ACC112 (cell line): Measurements from ENCODE around the gene CCDC88B.

Source experiments
- H2AFZ ChIP-seq: fragments of 200-600 bp; sonication (generic); one replicate; pipeline ENCODE4 v1.6.0; 2017; ENCODE audit warnings: antibody characterized with exemption, low read length; ENCODE audit not compliant: unreplicated experiment
- H3K27ac ChIP-seq: fragments of 200-600 bp; sonication (generic); 2 replicates; pipeline ENCODE4 v1.5.1; 2014; ENCODE audit warnings: low read depth, mild to moderate bottlenecking, antibody characterized with exemption, low read length, moderate library complexity
- H3K27me3 ChIP-seq: fragments of 200-600 bp; sonication (generic); 2 replicates; pipeline ENCODE4 v1.6.1; 2014; ENCODE audit warnings: mild to moderate bottlenecking, antibody characterized with exemption, low read length, moderate library complexity, mixed read lengths; ENCODE audit not compliant: insufficient read depth
- H3K36me3 ChIP-seq: fragments of 200-600 bp; sonication (generic); 2 replicates; pipeline ENCODE4 v1.6.1; 2016; ENCODE audit warnings: mild to moderate bottlenecking, antibody characterized with exemption, low read length, moderate library complexity, mixed read lengths; ENCODE audit not compliant: insufficient read depth
- H3K4me1 ChIP-seq: fragments of 200-600 bp; sonication (generic); one replicate; pipeline ENCODE4 v1.6.1; 2016; ENCODE audit warnings: low read length, mixed read lengths; ENCODE audit not compliant: insufficient read depth, unreplicated experiment, control insufficient read depth
- H3K4me3 ChIP-seq: fragments of 200-600 bp; sonication (generic); 2 replicates; pipeline ENCODE4 v1.5.1; 2014; ENCODE audit warnings: mild to moderate bottlenecking, low read depth, low read length
- H3K79me2 ChIP-seq: fragments of 200-600 bp; sonication (generic); one replicate; pipeline ENCODE4 v1.6.0; 2016; ENCODE audit warnings: low read length; ENCODE audit not compliant: control insufficient read depth, unreplicated experiment, insufficient read depth

Gene CCDC88B, protein sequence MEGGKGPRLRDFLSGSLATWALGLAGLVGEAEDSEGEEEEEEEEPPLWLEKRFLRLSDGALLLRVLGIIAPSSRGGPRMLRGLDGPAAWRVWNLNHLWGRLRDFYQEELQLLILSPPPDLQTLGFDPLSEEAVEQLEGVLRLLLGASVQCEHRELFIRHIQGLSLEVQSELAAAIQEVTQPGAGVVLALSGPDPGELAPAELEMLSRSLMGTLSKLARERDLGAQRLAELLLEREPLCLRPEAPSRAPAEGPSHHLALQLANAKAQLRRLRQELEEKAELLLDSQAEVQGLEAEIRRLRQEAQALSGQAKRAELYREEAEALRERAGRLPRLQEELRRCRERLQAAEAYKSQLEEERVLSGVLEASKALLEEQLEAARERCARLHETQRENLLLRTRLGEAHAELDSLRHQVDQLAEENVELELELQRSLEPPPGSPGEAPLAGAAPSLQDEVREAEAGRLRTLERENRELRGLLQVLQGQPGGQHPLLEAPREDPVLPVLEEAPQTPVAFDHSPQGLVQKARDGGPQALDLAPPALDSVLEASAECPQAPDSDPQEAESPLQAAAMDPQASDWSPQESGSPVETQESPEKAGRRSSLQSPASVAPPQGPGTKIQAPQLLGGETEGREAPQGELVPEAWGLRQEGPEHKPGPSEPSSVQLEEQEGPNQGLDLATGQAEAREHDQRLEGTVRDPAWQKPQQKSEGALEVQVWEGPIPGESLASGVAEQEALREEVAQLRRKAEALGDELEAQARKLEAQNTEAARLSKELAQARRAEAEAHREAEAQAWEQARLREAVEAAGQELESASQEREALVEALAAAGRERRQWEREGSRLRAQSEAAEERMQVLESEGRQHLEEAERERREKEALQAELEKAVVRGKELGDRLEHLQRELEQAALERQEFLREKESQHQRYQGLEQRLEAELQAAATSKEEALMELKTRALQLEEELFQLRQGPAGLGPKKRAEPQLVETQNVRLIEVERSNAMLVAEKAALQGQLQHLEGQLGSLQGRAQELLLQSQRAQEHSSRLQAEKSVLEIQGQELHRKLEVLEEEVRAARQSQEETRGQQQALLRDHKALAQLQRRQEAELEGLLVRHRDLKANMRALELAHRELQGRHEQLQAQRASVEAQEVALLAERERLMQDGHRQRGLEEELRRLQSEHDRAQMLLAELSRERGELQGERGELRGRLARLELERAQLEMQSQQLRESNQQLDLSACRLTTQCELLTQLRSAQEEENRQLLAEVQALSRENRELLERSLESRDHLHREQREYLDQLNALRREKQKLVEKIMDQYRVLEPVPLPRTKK (N-terminal part only)

DNA sequence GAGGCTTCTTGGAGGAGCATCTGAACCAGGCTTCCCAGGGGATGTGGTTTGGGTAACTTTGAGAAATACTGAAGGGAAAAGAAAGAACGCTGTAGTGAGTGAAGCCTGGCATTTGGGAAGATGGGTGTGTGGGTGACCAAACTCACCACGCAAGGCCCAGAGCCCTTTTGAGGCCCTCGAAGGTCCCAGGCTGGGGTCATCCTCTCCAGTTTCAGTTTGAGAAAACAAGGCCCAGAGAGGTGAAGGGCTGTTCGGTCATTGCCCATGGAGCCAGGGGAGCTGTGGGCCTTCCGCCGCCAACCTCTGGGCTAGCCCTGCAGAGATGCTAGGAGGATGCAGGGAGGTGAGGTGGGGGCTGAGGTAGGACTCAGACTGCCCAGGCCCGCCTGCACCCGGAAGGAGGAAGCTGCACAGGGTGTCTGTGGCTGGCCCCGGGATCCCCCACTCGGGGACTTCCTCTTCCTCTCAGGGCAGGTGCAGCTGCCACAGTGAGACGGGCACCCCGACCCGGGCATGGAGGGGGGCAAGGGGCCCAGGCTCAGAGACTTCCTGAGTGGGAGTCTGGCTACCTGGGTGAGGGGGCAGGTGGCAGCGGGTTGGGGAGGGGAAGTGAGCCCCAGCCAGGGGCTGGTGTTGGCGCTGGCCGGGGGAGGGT lies at the start of gene CCDC88B:
Gene CCDC88B, plus strand, starts transcription at position 451 of the 655 bp plus-strand sequence. Its CDS starts 63 bp downstream, at position 514.
- H3K4me3 ChIP-seq = no peak within 1 kb of the TSS
- H3K79me2 ChIP-seq = no peaks in the 10 kb centered on the region
- no peaks in the 10 kb centered on the region for H3K4me1 ChIP-seq
- H3K27ac ChIP-seq = no peak within 1 kb of the TSS
- H3K27me3 ChIP-seq = no peaks in the 10 kb centered on the region
- H2AFZ ChIP-seq = no peak within 1 kb of the TSS
- H3K36me3 ChIP-seq = no peaks in the 10 kb centered on the region

DNA sequence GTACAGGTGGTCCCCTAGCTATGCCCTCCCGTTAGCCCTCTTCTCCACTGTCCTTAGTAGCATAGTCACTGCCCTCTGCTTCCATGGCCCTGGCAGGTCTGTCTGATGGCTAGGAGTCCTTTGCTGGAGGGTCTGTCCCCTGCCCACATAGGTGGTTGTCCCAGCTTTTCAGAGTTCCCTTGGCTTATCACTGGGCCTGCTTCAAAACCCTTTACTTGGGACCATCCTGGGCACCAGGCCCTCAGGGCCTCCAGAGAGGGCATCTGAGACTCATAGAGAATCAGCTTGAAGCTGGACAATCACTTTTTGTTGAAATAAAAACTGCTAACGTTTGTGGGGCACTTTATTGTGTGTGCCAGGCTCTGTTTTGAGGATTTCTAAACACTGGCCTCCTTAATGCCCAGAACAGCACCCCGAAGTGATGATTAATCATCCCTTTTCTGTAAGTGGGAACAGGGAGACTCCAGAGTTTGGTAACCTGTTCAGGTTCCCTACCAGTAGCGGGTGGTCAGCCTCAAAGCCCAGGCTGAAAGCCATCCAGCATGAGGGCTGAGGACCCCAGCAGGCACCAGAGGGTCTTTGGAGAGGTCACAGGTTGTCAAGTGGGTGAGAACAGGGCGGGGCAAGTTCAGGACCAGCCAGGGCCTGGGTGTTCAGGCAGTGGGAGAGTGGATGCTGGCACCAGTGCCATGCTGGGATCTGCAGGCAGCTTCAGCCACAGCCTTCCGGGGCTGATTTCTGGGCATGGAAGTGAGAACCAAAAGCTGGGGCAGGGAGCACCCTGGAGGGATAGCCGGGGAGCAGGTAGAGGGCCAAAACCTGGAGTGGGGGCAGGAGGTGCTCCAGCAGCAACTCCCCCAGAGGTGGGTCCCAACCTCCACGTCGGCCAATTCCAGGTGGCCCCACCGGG lies 49.4 kb upstream of the CCDC88B start:
- H3K27me3 ChIP-seq = peaks cover 47% of the 10 kb centered on the region
- H3K4me1 ChIP-seq = no peaks in the 10 kb centered on the region
- H3K36me3 ChIP-seq = no peaks in the 10 kb centered on the region
- H3K79me2 ChIP-seq = no peaks in the 10 kb centered on the region
- H3K27ac ChIP-seq = no peak overlapping the region
- no peak overlapping the region for H3K4me3 ChIP-seq
- H2AFZ ChIP-seq = no peak overlapping the region

DNA sequence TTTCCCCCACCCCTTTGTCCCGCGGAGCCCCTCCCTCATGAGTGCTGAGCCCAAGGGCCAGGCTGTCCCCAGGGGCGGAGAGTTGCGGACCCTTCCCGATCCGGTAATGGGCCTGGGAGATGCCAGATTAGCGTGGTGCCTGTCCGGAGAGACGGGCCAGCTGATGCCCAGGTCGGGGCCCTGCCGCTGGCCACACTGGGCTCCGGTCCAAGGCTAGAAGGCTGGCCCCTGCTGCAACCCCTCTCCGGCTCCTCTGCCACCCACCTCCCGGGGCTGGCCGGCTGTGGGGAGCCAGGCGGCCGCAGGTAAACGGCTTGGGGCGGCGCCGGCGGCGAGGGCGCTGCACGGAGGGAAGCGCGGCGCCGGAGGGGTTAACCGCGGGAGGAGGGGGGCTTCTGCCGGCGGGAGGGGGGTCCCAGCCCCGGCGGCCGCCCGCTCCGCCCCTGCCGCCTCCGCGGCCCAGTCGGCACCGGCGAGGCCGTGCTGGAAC lies 48.7 kb upstream of the CCDC88B start, which contains the start of gene KCNK4:
Gene KCNK4, plus strand, starts transcription at position 41 of the 490 bp plus-strand sequence. CDS start 1,717 bp downstream, outside the sequence.
- H3K36me3 ChIP-seq = no peaks in the 10 kb centered on the region
- no peaks in the 10 kb centered on the region for H3K4me1 ChIP-seq
- no peak within 1 kb of the TSS for H2AFZ ChIP-seq
- no peaks in the 10 kb centered on the region for H3K79me2 ChIP-seq
- peak within 1 kb of the TSS; percentile 60; the same call in 1 of the 2 replicates for H3K4me3 ChIP-seq
- peaks cover 50% of the 10 kb centered on the region for H3K27me3 ChIP-seq
- no peak within 1 kb of the TSS for H3K27ac ChIP-seq

DNA sequence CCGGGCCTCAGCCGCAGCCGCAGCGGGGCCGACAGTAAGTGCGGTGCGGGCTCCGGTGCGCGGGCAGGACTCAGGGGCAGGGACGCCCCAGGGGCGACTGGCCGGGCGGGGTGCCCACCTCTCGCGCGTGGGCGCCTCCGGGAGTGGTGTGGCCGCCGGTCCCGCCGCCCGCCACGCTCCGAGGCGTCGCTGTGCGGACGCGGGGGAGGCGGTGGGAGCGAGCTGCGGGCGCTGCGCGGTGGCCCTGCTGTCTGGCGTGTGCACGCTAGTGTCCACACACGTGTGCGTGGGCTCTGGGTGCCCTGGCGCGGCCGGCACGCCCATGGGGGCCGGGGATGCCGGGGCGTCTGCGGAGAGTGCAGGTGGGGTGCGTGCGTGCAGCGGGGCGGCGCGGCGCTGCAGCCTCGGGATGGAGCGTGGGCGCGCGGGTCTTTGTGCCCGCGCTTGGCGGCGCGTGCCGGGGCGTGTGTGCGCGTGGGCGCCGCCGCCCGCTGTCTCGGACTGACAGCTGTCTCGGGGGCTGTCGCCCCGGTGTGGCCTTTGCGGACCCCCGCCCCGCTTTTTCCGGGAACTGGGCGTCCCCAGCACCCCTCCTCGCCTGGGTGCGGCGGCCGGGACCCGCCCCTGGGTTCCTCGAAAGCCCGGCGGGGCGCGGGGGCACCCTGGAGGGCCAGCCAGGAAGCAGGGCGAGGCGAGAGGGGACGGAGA lies 48.1 kb upstream of the CCDC88B start:
- no peaks in the 10 kb centered on the region for H3K4me1 ChIP-seq
- H2AFZ ChIP-seq = no peak overlapping the region

DNA sequence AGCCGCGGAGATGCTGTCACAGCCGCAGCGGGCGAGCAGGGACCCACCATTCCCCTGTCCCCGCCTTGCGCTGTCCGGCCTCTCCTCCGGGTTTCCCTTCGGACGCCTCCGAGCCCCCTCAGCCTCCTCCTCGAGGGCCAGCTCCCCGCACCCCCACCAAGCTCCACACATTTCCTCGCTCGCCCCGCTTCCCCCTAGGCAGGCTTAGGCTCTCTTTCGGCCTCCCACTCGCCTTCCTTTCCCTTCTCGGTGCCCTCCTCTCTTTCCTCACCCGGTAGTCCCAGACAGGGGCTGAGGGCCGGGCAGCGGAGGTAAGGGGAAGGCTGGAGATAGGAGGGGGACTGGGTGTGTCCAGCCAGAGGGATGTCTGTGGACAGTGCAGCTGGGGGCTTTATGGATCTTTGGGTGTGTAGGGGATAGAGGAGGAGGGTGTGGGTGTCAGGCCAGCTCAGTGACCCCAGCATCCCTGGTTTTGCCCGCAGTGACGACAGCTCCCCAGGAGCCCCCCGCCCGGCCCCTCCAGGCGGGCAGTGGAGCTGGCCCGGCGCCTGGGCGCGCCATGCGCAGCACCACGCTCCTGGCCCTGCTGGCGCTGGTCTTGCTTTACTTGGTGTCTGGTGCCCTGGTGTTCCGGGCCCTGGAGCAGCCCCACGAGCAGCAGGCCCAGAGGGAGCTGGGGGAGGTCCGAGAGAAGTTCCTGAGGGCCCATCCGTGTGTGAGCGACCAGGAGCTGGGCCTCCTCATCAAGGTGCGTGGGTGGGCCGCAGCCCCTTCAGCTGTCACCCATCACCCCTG lies 47.3 kb upstream of the CCDC88B start:
- H2AFZ ChIP-seq = no peak overlapping the region
- H3K79me2 ChIP-seq = no peaks in the 10 kb centered on the region
- peak overlapping the region; percentile 60; the same call in 1 of the 2 replicates for H3K4me3 ChIP-seq
- no peaks in the 10 kb centered on the region for H3K4me1 ChIP-seq
- H3K27me3 ChIP-seq = peaks cover 63% of the 10 kb centered on the region
- no peaks in the 10 kb centered on the region for H3K36me3 ChIP-seq
- H3K27ac ChIP-seq = no peak overlapping the region

More for the DNA sequence above, 48.1 kb upstream of the CCDC88B start:
- Histone ChIP-seq H3K27ac (no peak overlapping the region), H3K79me2 (no peaks in the 10 kb centered on the region), H3K4me3 (peak overlapping the region; percentile 60; the same call in 1 of the 2 replicates), H3K27me3 (peaks cover 56% of the 10 kb centered on the region), H3K36me3 (no peaks in the 10 kb centered on the region)

DNA sequence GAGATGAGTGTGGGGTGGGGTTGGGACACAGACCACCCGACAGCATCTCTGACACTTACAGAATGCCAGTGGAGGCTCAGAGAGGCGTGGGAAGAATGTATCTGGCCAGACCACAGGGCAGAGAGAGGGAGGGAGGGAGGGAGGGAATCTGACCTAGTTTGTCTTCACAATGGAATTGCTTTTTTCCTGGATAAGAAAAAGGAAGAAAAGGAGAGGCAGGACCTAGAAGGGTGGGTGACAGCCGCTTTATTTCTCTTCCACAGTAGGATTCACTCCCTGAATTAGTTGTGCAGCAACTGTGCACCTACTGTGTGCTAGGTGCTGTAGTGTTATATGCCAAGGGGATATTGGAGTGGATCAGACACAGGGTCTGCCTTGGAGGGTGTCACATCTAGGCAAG lies 45.2 kb upstream of the CCDC88B start:
- Histone ChIP-seq H3K27me3 (peaks cover 84% of the 10 kb centered on the region), H3K27ac (no peak overlapping the region), H2AFZ (no peak overlapping the region), H3K4me1 (peaks cover 1% of the 10 kb centered on the region), H3K79me2 (no peaks in the 10 kb centered on the region), H3K36me3 (no peaks in the 10 kb centered on the region), H3K4me3 (no peak overlapping the region)

DNA sequence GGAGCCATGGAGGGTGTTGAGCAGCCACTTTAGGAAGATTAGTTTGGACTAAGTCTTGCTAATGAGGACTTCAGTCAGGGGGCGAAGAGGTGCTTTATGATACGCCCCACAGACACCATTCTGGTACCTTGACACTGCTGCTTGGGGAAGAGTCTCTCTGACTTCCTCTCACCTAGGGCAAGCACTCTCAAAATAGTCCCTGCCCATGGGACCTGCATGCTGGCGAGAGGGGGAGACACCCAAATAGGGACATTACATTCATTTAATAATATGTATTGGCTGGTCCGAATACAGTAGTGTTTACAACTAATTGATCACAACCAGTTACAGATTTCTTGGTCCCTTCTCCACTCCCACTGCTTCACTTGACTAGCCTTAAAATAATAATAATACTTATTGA lies 44.2 kb upstream of the CCDC88B start:
- no peak overlapping the region for H3K4me3 ChIP-seq
- H3K27ac ChIP-seq = no peak overlapping the region
- peaks cover 5% of the 10 kb centered on the region for H3K4me1 ChIP-seq
- no peaks in the 10 kb centered on the region for H3K79me2 ChIP-seq
- H3K27me3 ChIP-seq = peaks cover 89% of the 10 kb centered on the region
- H3K36me3 ChIP-seq = no peaks in the 10 kb centered on the region
- no peak overlapping the region for H2AFZ ChIP-seq

DNA sequence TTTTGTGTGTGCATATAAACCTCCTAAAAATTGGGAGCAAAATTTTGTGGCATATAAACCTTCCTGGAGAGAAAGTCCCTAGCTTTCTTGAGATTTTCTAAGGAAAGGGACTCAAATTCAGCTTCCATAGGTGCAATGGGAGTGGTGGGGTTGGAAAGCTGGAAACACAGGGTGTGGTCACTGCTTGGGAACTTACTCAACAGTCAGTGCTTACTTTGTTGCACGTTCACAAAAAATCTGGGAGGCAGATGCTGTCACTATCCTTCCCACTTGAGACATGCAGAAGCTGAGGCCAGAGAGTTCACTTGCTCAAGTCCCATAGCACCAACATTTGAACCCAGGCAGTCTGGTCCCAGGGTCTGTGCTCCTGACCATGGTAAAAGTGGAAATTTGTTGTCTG lies 43.8 kb upstream of the CCDC88B start:
- H3K27ac ChIP-seq = no peak overlapping the region
- no peaks in the 10 kb centered on the region for H3K36me3 ChIP-seq
- no peaks in the 10 kb centered on the region for H3K79me2 ChIP-seq
- H3K4me3 ChIP-seq = no peak overlapping the region
- H3K4me1 ChIP-seq = peaks cover 5% of the 10 kb centered on the region
- H3K27me3 ChIP-seq = peaks cover 85% of the 10 kb centered on the region
- H2AFZ ChIP-seq = no peak overlapping the region
